Measurements from ENCODE around the gene CELA2B.

DNA sequence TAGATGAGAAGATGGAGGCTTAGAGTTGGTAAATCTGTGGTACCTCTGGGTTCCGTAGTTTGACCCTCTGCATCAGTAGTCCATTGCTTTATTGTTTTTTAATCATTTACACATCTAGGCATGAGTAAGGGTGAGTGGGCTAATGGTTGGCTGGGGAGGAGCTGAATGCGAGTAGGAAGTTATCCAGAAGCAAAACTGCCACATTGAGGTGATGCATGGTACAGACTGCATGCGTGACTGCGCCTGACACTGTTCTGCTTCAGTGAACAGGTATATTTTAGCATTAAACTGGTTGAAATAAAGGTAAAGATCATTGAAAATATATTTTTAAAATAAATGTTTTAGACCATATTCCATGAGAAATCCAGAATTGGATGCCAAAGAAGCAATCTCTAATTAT is 55.1 kb downstream of the CELA2B start:
- TF ChIP-seq, protein P1, sequence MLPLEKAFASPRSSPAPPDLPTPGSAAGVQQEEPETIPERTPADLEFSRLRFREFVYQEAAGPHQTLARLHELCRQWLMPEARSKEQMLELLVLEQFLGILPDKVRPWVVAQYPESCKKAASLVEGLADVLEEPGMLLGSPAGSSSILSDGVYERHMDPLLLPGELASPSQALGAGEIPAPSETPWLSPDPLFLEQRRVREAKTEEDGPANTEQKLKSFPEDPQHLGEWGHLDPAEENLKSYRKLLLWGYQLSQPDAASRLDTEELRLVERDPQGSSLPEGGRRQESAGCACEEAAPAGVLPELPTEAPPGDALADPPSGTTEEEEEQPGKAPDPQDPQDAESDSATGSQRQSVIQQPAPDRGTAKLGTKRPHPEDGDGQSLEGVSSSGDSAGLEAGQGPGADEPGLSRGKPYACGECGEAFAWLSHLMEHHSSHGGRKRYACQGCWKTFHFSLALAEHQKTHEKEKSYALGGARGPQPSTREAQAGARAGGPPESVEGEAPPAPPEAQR (CRISPR knock-in tag; IDR thresholded peaks at IDR 0.05) = no peak
- TF ChIP-seq, protein P2, sequence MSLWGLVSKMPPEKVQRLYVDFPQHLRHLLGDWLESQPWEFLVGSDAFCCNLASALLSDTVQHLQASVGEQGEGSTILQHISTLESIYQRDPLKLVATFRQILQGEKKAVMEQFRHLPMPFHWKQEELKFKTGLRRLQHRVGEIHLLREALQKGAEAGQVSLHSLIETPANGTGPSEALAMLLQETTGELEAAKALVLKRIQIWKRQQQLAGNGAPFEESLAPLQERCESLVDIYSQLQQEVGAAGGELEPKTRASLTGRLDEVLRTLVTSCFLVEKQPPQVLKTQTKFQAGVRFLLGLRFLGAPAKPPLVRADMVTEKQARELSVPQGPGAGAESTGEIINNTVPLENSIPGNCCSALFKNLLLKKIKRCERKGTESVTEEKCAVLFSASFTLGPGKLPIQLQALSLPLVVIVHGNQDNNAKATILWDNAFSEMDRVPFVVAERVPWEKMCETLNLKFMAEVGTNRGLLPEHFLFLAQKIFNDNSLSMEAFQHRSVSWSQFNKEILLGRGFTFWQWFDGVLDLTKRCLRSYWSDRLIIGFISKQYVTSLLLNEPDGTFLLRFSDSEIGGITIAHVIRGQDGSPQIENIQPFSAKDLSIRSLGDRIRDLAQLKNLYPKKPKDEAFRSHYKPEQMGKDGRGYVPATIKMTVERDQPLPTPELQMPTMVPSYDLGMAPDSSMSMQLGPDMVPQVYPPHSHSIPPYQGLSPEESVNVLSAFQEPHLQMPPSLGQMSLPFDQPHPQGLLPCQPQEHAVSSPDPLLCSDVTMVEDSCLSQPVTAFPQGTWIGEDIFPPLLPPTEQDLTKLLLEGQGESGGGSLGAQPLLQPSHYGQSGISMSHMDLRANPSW (CRISPR knock-in tag; conservative IDR thresholded peaks at IDR 0.05; ENCODE audit: low read depth) = no peak
- no peak for TF ChIP-seq CREM (CRISPR knock-in tag; IDR thresholded peaks at IDR 0.05)

Measured in WTC11 (cell line).